Stimulated activated CD8-positive, alpha-beta memory T cell treated with anti-CD3 and anti-CD28 coated beads, Interleukin-7, amount 100 ng/mL, for 4 hours (primary cell): ENCODE results near the gene ATP13A5.

ENCODE experiments used
- DNase-seq, 2 donors: peaks; one replicate each; pipeline ENCODE4 v3.0.0-alpha.2; 2020; ENCODE audit warnings: low read depth in 2 of 2

ATP13A5 gene

DNA sequence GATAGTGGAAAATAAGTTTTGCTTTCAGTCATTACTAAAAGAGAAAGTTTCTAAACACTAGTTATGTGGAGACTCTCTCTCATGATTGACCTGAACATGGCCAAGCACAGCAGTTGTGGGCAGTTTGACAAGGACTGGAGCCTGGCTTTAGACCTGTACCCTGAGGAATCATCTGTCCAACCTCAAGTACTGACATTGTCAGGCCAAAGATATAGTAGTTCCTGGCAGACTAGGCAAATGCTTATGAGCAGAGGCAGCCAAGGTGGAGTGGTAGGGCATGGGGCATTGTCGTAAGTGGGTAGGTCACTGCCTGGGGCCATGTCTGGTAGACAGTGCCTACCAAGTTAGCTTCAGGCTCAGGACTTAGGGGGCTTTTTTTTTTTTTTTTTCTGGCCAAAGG is 116.6 kb downstream of the ATP13A5 start:
- no peak for DNase-seq

- DNase-seq: no peak
Observed at GRCh38 chr3:193253986-193254660, 124.4 kb downstream of the ATP13A5 start.

DNA sequence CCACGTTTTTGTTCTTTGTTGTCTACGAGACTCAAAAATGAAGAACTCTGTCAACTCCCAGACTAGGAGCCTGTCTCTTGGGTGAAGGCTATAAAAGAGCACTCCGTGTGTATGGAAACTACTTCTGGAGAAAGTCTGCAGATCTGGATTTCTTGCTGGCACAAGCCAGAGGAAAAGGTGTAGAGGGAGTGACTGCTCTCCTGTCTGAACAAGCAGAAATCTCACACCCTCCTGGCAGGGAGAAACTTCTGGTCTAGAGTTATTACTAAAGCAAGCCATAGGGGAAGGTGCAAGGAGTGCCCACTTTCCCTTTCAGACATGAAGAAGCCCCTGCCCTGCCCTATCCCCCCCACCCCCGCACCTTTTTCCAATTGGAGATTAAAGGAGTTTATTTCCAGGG is 128.1 kb downstream of the ATP13A5 start:
- DNase-seq: no peak

DNA sequence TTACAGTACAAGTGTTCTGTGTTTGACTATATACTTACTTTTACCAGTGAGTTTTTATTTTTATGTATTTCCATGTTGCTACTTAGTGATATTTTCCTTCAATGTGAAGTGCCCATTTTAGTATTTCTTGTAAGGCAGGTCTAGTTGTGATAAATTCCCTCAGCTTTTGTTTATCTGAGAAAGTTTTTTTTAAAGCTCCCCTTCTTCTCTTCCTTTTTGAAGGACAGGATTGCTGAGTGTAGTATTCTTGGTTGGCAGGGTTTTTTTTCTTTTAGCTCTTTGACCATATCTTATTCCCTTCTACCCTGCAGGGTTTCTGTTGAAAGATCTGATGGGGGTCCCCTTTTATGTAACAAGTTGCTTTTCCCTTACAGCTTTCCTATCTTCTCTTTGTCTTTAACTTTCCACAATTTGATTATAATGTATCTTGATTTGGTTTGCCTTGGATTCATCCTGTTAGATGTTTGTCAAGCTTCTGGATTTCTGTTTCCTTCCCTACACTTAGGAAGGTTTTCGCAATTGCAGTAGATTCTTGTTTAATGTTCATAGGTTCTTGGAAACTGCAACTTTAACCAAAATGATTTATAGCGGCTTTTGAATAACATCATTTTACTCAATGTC is 129.6 kb downstream of the ATP13A5 start:
- no peak for DNase-seq

- no peak for DNase-seq
Observed at GRCh38 chr3:193243571-193243970, 135.0 kb downstream of the ATP13A5 start.

DNA sequence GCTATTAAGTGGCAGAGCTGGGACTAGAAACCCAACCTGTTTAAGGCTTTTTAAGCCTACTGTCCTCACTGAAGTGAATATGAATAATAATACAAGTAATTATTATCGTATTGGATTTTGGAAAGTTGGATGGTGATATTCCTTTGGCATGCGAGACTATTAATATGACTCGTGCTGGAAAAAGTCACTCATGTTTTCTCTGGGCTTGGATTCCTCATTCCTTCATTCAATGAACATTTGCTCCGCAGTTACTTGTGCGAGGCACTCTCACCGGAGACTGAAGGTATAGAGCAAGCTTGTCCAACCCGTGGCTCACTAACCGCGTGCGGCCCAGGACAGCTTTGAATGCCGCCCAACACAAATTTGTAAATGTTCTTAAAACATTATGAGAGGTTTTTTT is 136.8 kb downstream of the ATP13A5 start:
- no peak for DNase-seq

DNA sequence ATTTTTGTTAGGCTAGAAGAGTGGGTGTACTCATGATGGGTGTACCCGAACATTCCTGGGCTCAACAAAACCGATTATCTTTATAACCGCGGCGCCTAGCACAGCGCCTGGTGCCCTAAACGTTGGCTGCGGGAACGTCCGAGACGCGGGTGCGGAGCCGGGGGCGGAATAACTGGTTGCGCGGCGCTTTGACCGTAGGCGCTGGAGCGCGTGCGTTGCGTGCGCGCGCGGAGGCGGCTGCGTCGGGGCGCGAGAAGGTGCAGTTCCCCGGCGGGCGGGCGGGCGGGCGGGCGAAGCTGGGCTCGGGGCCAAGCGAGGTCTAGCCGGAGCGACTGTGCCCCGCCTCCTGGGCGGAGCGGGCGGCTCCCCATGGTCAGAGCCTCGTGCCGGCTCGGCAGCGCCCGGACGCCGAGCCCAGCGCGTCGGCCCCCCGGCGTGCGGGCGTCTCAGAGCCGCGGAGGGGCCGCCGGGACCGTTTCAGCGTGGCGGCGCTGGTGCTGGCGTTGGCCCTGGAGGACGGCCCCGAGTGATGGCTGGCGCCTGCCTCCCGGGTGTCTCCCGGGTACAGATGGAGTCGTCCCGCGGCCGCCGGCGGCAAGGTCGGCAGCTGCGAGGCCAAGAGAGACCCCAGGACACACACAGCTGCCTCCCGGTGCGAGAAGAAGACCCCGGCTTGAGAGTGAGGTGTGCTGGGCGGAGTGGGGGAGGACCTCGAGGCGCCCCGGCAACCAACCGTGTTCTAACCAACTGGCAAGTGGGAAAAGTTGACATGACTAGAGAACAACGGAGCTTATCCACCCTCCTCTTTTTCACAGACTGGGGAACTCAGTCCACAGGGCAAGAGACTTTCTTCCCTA is 137.5 kb downstream of the ATP13A5 start, which contains the start of gene PLAAT1:
TSS of gene PLAAT1 (plus strand) at position 373 of the 857 bp plus-strand sequence. CDS start 14,429 bp downstream, outside the sequence.
- no peak for DNase-seq

DNA sequence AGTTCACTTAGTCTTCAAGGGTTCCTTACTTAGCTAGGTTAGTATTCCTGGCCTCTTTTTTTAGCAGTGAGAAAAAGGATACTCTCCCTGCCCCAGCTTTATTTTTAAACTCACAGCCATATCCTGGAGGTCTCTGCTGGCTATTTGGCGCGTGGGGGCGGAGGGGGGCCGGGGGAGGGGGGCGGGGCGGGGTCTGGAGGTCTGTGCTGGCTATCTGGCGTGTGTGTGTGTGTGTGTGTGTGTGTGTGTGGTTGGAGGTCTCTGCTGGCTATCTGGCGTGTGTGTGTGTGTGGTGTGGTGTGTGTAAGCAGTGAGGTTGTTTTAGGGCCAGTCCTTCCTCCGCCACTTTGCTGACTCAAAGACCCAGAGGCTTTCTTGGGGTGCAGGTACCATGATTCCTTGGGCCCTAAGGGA is 138.1 kb downstream of the ATP13A5 start:
- DNase-seq: no peak

DNA sequence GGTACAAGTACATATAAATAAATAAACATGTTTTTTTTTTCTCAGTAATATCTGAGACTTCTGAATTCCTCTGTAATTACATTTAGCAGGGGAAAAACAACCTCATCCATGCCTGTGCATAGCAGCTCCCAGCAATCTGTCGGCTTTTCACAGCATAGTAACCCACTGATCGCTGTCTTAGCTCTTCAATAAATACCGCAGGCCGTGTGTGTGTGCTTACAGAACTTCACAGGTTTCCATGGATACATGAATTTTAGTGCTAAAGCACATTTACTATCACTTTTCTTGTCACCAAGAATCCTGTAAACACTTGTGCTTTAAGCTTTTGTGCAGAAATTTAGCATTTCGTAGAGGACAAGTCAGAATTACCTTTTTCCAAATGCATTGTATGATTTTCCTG is 141.5 kb downstream of the ATP13A5 start:
- DNase-seq: no peak

- no peak for DNase-seq
Observed at GRCh38 chr3:193236599-193236998, 142.0 kb downstream of the ATP13A5 start.

DNA sequence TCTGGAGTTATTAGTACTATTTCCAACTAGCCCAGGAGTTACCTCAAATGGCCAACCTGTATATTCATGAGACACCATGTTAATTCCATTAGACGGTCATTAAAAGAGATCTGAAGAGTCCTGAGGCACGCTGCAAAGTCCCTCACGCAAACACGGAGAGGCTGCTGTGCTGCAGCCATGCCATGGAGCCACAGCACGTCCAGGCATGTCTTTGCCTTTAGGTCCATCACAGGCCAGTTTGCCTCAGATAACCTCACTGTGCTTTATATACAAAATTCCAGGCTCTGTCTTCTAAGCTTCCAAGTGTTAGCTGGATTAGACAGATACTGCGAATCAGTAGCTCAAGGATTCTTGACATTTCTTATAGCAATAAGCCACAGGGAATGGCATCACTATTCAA is 147.4 kb downstream of the ATP13A5 start:
- no peak for DNase-seq

DNA sequence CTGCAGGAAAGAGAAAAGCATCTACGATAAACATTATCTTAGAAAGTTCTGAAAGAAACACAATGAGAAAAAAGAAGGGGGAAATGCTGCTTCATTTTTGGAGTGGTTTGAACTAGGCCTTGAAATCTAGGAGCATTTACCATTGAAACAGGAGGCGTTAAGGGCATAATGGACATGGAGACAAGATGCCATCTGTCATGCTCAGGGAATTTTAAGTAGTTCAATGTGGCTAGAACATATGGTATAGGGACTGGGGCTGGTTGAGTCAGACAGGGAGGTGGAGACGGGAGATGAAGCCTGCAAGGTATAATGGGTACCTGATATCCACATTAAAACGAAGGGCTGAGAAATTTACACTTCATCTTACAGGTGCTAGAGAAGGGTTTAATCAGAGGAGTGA is 147.9 kb downstream of the ATP13A5 start:
- no peak for DNase-seq

DNA sequence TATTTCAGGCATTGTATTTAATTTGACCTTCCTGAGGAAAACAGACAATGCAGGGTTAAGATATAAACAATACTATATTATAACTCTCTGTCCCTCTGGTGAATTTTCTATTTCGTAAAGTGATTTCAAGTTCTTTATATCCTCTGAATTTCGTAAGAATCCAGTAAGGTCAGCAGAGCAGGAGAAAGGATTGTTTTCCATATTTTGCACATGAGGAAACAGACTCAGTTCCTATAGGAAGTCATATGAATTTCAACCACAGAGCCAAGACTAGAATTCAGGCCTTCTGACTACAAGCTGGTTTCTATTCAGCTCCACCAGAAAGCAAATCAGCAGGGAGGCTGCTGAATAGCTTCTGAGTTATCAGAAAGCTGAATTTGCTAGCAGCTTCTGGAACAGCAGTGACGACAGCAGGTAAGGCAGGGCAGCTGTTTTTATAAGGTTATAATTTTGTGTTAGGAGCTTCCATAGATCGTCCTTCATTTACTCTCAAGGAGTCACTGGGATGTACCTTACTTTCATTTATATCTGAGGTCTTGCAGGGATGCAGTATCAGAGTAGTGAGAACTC is 148.6 kb downstream of the ATP13A5 start:
- no peak for DNase-seq

DNA sequence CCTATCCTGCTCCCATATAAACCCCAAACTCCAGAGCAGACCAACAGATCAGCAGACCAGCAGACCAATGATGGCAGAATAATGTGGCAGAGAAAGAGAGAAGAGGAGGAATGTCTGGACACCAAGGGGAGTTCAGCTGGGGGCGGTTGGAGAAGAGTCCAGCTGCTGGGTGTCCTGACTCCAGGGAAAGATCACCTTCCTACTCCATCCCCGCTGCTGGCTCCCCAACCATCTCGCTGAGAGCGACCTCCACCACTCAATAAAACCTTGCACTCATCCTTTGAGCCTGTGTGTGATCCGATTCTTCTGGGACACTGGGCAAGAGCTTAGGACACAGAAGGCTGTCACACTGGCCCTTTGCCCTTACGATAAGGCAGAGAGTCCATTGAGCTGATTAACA is 150.3 kb downstream of the ATP13A5 start:
- no peak for DNase-seq

- DNase-seq: no peak
Observed at GRCh38 chr3:193225302-193226125, 153.0 kb downstream of the ATP13A5 start.
